GM18507 (cell line): ENCODE results near the gene RAB24.

ENCODE experiments used
- DNase-seq: peaks from one replicate; pipeline ENCODE4 v3.0.0; 2011; ENCODE audit warnings: low read depth; ENCODE audit not compliant: insufficient read length; ENCODE audit errors: extremely low spot score
- FAIRE-seq: peaks from 2 replicates; lab custom pipeline; 2011; peaks lifted over from hg19 to GRCh38; lab: Jason Lieb, UNC

Gene RAB24

GRCh38 chr5:177300236-177300880 lies 3.2 kb downstream of the RAB24 start:
- peak; percentile 94 for FAIRE-seq

DNA sequence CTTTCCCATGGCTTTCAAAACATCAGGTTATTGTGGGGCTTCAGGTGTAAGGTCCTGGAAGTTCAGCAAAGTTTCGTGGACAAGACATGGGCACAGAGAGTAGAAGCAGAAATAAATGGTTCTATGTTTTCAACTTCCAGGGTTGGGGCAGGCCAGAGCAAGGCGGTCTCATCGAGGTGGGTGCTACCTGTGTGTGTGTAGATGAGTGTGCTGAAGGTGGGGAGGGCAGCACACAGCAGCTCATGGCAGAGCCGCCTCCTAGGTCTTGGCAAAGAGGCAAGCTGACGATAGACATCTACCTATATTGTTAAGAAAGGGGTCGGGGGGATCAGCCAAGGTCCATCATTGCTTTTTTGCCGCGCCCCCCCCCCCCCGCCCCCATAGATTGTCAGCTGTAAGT lies 3.8 kb downstream of the RAB24 start:
- DNase-seq (no peak), FAIRE-seq (no peak)

More at GRCh38 chr5:177300236-177300880, 3.2 kb downstream of the RAB24 start:
- DNase-seq: no peak

- DNase-seq (no peak), FAIRE-seq (no peak)
Measured at GRCh38 chr5:177297922-177298321, 5.6 kb downstream of the RAB24 start.

- DNase-seq (no peak), FAIRE-seq (no peak)
Measured at GRCh38 chr5:177296581-177296980, 6.9 kb downstream of the RAB24 start.

GRCh38 chr5:177295924-177296323 lies 7.6 kb downstream of the RAB24 start:
- DNase-seq (no peak), FAIRE-seq (no peak)

GRCh38 chr5:177294632-177295031 lies 8.9 kb downstream of the RAB24 start:
- DNase-seq (no peak), FAIRE-seq (no peak)

- FAIRE-seq (no peak), DNase-seq (no peak)
Measured at GRCh38 chr5:177293819-177294581, 9.5 kb downstream of the RAB24 start.

DNA sequence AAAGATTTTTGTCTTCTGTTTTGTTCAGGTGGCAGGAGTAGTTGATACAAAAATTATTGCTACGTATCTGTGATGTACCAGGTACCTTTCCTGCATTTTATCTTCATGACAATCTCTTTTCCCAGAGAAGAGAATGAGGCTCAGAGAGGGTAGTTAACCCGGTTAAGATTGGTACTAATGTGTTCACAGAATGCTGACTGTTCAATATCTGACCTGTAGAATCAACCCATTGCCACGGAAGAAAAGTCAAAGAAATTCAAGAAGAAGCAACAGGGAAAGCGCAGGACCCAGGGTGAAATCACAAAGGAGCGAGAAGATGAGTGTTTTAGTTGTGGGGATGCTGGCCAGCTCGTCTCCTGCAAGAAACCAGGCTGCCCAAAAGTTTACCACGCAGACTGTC lies 11.8 kb downstream of the RAB24 start:
- FAIRE-seq (no peak), DNase-seq (no peak)

GRCh38 chr5:177290816-177291596 lies 12.5 kb downstream of the RAB24 start:
- FAIRE-seq: peak; percentile 94
- no peak for DNase-seq

GRCh38 chr5:177288191-177288590 lies 15.3 kb downstream of the RAB24 start:
- FAIRE-seq: no peak
- DNase-seq: no peak

DNA sequence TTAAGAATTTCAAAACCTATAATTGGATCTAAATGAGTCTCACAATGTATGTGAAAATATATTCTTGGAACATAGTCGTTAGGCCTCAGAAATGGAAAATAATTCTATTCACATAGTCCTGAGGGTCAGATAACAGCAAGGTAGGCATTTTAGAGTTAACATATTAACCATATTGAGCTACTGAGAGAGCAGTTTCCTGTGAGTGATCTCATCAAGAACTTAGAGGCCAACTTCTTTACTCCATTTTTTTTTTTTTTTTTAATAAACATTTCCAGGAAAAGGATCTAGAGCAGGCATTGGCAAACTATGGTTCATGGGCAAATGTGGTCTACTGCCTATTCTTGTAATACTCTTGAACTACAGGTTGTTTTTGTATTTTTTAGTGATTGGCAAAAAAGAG lies 26.6 kb downstream of the RAB24 start:
- no peak for DNase-seq
- no peak for FAIRE-seq

- DNase-seq (no peak), FAIRE-seq (no peak)
Measured at GRCh38 chr5:177275883-177276282, 27.6 kb downstream of the RAB24 start.

DNA sequence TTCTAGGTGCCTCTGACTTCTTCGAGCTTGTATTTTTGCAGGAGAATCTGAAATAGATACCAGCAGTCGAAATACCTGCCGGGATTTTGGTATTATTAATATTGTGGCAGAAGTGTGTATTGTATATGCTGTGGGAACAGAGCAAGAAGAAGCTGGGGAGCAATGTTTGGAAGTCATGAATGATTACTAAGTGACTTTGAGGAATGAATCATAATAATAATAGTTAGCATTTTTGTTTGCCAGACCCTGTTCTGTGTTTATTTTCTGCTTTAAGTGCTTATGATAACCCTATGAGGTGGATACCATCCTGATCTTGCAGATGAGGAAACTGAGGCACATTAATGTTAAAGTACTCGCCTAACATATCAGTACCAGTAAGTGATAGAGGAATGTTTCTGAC lies 32.4 kb downstream of the RAB24 start:
- FAIRE-seq (no peak), DNase-seq (no peak)

- DNase-seq (no peak), FAIRE-seq (no peak)
Measured at GRCh38 chr5:177270653-177271052, 32.9 kb downstream of the RAB24 start.

DNA sequence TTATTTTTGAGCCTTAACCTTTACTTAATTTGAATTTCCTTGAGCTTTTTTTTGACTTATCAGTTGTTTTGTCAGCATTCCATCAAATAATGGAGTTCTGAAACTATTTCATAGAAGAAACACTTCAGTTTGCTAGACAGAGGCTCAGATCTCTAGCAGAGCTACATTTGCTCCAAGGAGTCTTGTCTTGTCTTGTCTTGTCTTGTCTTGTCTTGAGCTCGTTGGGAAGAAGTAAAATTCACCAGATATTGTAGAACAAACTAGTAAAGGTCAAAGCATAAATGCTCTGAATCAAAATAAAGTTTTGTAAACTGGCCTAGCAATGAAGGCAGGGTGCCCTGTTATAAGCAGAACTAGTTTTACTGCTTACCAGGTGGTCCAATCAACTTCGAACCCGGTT lies 33.5 kb downstream of the RAB24 start:
- DNase-seq (no peak), FAIRE-seq (no peak)

- DNase-seq (no peak), FAIRE-seq (no peak)
Measured at GRCh38 chr5:177269232-177269895, 34.2 kb downstream of the RAB24 start.

GRCh38 chr5:177265395-177265794 lies 38.1 kb downstream of the RAB24 start:
- DNase-seq (no peak), FAIRE-seq (no peak)

DNA sequence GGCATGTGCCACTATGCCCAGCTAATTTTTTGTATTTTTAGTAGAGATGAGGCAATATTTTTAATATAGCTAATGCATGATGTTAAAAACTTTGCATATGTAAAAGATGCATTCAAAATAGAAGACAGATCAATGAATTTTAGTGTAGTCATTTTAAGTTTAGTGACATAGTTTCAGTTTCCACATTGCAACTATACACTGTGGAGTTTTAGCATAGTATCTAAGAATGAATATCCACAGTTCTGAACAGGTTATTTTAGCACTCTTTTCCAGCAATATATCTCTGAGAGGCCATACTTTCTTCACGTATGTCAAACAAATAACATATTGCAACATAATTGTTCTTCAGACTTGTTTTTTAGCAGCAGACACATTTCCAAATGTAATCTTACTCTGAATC lies 39.3 kb downstream of the RAB24 start:
- FAIRE-seq: no peak
- no peak for DNase-seq

GRCh38 chr5:177261510-177261909 lies 42.0 kb downstream of the RAB24 start:
- FAIRE-seq: no peak

GRCh38 chr5:177260961-177261360 lies 42.6 kb downstream of the RAB24 start:
- no peak for DNase-seq
- no peak for FAIRE-seq

More at GRCh38 chr5:177261510-177261909, 42.0 kb downstream of the RAB24 start:
- DNase-seq: no peak
